NCI-H524 (cell line): ENCODE data around the gene SLC10A7.
A peak's percentile ranks its signal among the peaks of the same experiment; 100 is the strongest.

ENCODE experiments used
- DNase-seq, 2 experiments: peaks; one replicate each; lab custom pipeline; 2025; lab: John Stamatoyannopoulos, UW

Gene SLC10A7

GRCh38 chr4:146494143-146494542, 27.6 kb downstream of the SLC10A7 start:
- no peak for DNase-seq

DNA sequence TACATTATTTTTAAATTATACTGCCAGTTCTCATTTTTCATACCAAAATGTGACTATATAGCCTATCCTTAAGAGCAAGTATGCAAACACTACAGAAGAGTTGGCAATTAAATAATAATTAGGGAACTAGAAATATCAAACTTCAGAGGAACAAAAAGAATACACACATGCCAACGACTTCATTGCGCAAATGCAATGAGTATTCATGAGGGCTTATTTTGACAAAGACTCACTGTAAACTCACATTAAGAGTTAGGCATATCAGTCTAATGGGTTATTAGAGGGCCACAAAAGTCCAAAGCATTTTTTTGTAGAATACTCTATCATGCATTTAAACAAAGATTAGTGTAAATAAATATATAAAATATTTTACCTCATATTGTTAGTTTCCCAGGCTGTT, 31.6 kb downstream of the SLC10A7 start:
- no peak for DNase-seq

GRCh38 chr4:146488495-146489174, 33.1 kb downstream of the SLC10A7 start:
- DNase-seq, result no peak

DNA sequence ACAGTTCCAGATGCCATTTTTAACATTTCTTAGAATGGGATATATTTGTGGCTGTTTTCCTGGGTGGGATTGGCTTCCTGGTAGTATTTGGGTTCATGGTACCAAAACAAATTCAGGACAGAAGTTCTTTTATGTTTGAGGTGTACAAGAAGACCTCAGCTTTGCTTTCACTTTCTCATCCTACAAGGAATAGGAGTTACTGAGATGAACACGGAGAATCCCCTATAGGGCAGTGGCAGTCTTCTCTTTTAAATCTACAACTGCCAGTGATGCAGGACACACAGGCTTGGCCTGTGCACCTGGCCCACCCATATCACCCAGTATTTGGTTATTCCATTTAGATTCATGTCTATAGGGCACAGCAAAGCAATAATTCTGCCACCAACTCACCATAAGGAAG, 35.2 kb downstream of the SLC10A7 start:
- no peak for DNase-seq

- DNase-seq, result no peak
Observed at GRCh38 chr4:146485968-146486367, 35.8 kb downstream of the SLC10A7 start.

GRCh38 chr4:146482788-146483187, 39.0 kb downstream of the SLC10A7 start:
- no peak for DNase-seq

DNA sequence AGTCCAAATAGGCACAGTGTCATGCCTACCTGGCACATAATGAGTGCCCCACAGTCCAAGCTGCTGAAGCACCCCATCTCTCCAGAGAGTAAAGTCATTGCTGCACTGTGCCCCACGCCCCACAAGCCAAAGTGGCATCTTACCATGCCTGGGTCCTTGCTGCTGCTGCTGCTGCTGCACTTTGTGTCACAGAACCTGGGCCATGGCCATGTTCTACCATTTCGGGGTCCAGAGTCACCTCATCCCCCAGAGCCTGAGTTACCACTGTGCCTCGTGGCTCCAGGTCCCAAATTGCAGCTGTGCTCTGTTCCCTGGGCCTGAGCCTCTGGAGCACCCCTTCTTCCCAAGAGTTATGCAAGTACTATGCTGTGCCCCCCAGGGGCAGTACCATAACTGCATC, 40.5 kb downstream of the SLC10A7 start:
- DNase-seq, result no peak

GRCh38 chr4:146478009-146478408, 43.7 kb downstream of the SLC10A7 start:
- peak; percentile 85 to 86 for DNase-seq

- no peak for DNase-seq
Observed at GRCh38 chr4:146477054-146477453, 44.7 kb downstream of the SLC10A7 start.

- no peak for DNase-seq
Observed at GRCh38 chr4:146472404-146472803, 49.3 kb downstream of the SLC10A7 start.

- DNase-seq, result no peak
Observed at GRCh38 chr4:146470604-146471003, 51.1 kb downstream of the SLC10A7 start.

DNA sequence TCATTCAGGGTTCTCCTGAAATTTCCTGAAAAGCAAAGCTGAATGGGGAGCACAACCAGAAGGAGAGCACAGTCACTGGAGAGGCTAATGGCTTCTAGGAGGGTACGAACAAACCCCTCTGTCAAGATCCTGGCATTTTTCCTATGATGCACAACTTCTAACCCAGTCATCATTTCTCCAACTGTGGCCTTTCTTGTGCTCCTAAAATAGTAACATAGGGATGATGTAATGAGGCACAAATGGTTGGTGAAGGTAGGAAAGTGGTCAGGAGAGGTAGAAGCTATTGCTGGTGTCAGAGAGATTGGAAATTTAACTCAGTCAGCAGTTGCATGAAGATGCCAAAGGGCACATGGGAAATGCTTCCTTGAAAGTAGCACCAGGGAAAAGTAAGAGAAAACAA, 52.7 kb downstream of the SLC10A7 start:
- DNase-seq, result no peak

- DNase-seq, result no peak
Observed at GRCh38 chr4:146465628-146466027, 56.1 kb downstream of the SLC10A7 start.

DNA sequence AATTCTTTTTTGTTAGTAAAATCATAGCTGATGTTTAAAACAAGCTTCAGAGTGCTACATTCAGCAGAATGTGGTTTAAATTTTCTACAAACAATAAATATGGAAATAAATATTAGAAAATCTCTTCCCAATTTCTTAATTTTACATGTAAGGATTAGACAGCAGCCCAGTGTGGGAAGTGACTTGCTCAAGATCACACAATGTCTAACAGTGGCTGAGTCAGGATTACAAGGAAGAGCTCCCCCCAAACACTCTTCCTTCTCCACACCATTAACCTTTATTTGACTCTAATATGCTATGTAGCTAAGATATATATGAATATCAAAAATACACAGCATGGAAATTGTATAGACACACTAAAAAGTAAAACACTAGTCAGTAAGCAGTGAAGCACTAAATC, 59.5 kb downstream of the SLC10A7 start:
- no peak for DNase-seq

DNA sequence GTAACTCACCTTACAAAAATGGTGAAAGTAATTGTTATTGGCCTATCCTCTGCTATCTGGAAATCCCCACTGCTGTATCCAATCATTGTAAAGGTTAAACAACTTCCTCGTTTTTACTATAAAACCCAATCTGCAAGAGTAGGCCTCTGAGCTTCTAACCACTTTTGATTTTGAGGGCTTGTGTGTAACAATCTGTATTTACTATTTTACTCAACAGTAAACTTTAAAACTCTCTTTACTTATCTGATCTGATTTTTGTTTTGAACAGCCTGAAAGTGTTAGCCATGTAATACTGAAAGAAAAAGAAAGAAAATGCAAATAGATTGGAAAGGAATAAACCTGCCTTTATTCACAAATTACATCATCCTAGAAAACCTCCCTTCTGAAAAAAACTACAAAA, 63.1 kb downstream of the SLC10A7 start:
- no peak for DNase-seq

- no peak for DNase-seq
Observed at GRCh38 chr4:146456681-146457080, 65.1 kb downstream of the SLC10A7 start.

DNA sequence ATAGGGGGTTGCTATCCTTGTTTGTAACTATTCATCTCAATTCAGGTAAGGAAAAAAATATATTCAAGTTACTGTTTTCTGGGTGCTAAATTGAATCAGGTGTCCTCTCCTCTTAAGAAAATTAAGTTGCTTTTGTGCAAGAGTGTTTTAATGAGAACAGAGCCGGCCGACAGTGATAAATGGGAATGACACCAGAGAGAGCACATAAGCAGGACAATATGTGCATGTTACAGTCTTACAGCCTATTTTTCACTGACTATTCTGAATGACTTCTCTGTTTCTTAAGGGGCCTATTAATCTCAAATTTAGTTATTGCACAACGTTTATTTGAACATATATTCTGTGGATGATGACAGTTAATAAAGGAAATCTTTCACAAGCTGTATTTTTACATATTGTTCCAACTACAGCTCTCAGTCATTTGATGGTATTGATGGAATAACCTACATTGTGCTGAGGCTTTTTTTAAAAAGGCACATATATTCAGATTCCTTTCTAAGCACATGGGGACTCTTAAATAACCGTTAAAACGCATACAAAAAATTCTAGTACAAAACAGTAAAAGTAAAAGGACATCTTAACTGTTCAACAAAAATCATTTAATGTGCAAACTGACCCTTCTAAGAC, 68.4 kb downstream of the SLC10A7 start:
- no peak for DNase-seq

DNA sequence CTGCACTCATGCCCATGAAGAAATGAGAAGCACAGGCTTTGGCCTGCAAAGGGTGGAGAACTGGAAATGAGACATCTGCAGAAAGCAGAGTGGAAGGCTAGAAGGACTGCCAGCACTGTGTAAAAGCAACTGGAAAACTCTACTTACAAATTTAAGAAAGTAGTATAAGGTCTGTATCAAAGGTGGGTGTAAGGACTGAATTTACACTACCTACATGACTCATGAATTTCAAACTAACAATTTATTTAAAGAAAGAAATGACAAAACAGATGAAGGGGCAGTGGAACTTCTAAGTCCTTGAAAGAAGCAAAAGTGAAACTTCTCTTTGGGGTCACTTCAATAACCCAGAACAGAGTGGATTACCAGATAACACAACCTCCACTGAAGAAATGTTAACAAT, 71.2 kb downstream of the SLC10A7 start:
- no peak for DNase-seq

GRCh38 chr4:146446555-146446954, 75.2 kb downstream of the SLC10A7 start:
- DNase-seq, result no peak

- DNase-seq, result no peak
Observed at GRCh38 chr4:146445198-146446150, 76.3 kb downstream of the SLC10A7 start.

DNA sequence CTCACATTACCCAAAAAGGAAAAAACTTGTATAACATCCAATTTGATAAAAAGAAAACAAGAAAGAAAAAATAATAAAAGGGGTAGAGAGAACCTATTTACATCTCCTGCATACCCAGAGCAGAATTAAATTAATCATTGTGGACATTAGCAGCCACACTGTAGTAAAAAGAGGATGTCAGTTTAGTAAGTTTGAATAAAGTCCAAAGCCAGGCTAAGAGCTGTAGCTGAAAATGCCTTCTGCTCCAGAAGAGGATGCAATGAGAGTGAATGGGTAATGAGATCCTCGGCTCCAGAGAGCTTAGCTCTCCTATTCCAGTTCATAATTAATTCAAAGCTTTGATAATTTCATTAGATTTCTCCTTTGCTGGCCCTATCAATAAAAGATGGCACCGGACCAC, 78.2 kb downstream of the SLC10A7 start:
- DNase-seq, result no peak

GRCh38 chr4:146442801-146443200, 78.9 kb downstream of the SLC10A7 start:
- no peak for DNase-seq

DNA sequence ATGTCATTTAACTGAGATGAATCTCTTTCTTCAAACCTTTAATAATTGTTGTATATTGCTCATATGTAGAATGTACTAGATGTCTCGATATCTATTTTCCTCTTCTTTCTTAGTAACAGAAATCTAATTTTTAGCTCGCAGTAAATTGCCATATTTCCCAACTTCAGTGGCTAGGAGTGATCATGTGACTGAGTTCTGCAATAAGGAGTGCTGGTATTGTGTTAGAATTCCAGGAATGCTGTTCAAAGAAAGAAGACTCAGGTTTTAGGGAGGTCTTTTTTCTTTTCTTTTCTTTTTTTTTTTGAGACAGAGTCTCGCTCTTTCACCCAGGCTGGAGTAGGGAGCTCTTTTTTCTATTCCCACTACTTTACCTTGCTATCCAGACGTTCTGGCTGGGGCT, 81.7 kb downstream of the SLC10A7 start:
- DNase-seq, result no peak
